Measurements from ENCODE around the gene ZBTB24.
"Not testable (repeated sequence)": the region's sequence is repeated elsewhere in the genome, so short reads cannot be mapped to it uniquely, and the experiment has no call there.

Gene ZBTB24

GRCh38 chr6:109482905-109483734 is at the start of gene ZBTB24:
Gene ZBTB24, minus strand, starts transcription at chr6:109483219. Its CDS starts 1,193 bp downstream, at chr6:109482026.
- in situ Hi-C loops (cut with MboI; ENCODE audit: low sequenced_read_pairs) = no loop called here

- in situ Hi-C loops (cut with MboI; ENCODE audit: low sequenced_read_pairs) = no loop called here
Measured at GRCh38 chr6:109531446-109531845, 48.4 kb upstream of the ZBTB24 start.

DNA sequence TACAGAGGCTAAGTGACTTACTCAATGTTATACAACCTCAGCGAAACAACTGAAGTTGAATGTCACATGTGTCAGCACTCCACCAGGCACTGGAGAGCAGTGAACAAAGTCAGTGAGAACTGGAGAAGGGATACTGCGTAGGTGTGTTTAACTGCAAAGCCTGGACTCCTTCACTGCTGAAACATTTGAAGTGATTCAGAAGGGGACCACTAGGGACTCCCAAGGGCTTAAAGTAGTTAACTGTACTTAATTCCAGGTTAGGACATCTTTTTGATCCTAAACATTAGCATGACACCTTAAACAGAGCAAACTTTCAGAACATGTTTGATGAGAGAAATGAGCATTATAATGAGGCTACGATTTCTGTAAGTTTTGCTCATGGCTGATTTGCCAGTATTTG is 45.0 kb upstream of the ZBTB24 start:
- in situ Hi-C loops (cut with MboI; ENCODE audit: low sequenced_read_pairs) = no loop called here

- in situ Hi-C loops (cut with MboI; ENCODE audit: low sequenced_read_pairs) = no loop called here
Measured at GRCh38 chr6:109526905-109527628, 44.0 kb upstream of the ZBTB24 start.

DNA sequence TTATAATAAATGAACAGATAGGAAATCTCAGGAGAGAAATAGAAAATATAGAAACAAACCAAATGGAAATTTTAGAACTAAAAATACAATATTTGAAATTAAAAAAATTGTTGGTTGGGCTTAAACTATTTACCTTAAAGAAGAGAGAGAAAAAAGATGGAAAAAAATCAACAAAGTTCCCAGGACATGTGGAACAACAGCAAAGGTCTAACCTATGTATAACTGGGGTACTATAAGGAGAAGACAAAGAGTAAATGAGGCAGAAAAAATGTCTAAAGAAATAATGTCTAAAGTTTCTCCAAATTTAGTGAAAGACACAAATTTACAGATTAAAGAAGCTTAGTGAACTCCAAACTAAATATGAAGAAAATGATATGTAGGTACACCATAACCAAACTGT is 41.1 kb upstream of the ZBTB24 start:
- in situ Hi-C loops (cut with MboI; ENCODE audit: low sequenced_read_pairs) = no loop called here

- in situ Hi-C loops (cut with MboI; ENCODE audit: low sequenced_read_pairs) = no loop called here
Measured at GRCh38 chr6:109523478-109523877, 40.5 kb upstream of the ZBTB24 start.

GRCh38 chr6:109521080-109521479 is 38.1 kb upstream of the ZBTB24 start:
- in situ Hi-C loops (cut with MboI; ENCODE audit: low sequenced_read_pairs) = no loop called here

DNA sequence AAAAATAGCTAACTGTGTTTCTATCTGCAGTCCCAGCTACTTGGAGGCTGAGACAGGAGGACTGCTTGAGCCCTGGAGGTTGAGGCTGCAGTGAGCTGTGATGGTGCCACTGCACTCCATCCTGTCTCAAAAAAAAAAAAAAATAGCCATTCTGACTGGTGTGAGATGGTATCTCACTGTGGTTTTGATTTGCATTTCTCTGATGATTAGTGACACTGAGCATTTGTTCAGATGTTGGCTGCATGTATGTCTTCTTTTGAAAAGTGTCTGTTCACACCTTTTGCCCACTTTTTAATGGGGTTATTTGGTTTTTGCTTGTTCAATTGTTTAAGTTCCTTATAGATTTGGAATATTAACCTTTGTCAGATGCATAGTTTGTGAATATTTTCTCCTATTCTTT is 36.6 kb upstream of the ZBTB24 start:
- in situ Hi-C loops (cut with MboI; ENCODE audit: low sequenced_read_pairs) = not testable (repeated sequence)

GRCh38 chr6:109516929-109517328 is 33.9 kb upstream of the ZBTB24 start:
- in situ Hi-C loops (cut with MboI; ENCODE audit: low sequenced_read_pairs) = no loop called here

- in situ Hi-C loops (cut with MboI; ENCODE audit: low sequenced_read_pairs) = no loop called here
Measured at GRCh38 chr6:109515781-109516409, 32.9 kb upstream of the ZBTB24 start.

DNA sequence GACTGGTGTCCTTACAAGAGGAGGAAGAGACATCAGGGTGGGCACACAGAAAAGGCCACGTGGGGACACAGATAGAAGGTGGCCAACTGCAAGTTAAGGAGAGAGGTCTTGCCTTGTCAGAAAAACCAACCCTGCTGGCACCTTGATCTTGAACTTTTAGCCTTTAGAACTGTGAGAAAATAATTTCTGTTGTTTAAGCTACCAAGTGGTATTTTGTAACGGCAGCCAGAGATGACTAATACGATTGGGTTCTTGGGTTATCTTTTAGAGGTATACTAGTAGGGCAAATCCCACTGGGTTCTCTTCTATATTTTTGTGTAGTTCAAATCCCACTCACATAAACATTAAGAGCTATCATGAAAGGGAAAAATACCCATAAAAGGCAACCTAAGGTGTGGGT is 31.9 kb upstream of the ZBTB24 start:
- in situ Hi-C loops (cut with MboI; ENCODE audit: low sequenced_read_pairs) = no loop called here

GRCh38 chr6:109513571-109514071 is 30.6 kb upstream of the ZBTB24 start:
- in situ Hi-C loops (cut with MboI; ENCODE audit: low sequenced_read_pairs) = no loop called here

DNA sequence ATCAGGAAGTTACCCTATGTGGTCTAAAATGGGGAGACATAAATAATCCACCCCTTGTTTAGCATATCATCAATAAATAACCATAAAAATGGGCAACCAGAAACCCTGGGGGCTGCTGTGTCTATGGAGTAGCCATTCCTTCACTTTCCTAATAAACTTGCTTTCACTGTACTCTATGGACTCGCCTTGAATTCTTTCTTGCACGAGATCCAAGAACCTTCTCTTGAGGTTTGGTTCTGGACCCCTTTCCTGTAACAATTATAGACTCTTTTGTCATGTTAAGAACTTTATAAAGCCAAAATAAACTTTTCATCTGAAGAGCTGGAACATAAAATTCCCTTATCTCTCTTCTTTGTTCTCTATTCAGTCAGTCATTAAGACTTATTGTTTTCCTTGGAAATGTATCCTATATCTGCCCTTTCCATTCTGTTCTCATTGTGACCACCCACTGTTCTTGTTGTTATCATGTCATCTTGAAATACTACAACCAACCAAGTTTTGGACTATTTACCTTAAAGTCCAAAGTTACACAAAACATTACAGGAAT is 29.3 kb upstream of the ZBTB24 start:
- in situ Hi-C loops (cut with MboI; ENCODE audit: low sequenced_read_pairs) = no loop called here

DNA sequence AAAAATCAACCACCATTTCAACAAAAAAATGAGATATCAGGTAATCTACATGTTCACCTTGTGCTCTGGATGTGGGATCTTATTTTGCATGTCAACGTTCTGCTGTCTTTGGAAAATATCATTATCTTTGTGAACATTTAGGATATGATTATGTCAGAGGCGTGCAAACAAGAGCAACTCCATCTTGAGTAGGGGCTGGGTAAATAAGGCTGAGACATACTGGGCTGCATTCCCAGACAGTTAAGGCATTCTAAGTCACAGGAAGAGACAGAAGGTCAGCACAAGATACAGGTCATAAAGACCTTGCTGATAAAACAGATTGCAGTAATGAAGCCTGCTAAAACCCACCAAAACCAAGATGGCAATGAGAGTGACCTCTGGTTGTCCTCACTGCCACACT is 28.8 kb upstream of the ZBTB24 start:
- in situ Hi-C loops (cut with MboI; ENCODE audit: low sequenced_read_pairs) = no loop called here

DNA sequence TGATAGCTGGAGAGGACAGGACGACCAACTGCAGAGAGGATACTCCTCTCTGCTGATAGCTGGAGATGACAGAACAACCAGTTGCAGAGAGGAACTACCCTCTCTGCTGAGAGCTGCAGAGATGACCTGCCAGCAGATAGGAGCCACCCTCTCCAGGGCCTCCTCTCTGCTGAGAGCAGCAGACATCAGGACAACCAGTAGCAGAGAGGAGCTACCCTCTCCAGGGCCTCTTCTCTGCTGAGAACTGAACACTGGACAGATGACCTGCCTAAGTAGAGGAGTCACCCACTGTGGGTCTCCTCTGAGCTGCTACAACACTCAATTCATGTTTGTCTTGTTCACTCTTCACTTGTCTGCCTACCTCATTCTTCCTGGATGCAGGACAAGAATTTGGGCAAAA is 27.3 kb upstream of the ZBTB24 start:
- in situ Hi-C loops (cut with MboI; ENCODE audit: low sequenced_read_pairs) = no loop called here

GRCh38 chr6:109508166-109508860 is 25.3 kb upstream of the ZBTB24 start:
- in situ Hi-C loops (cut with MboI; ENCODE audit: low sequenced_read_pairs) = no loop called here

- in situ Hi-C loops (cut with MboI; ENCODE audit: low sequenced_read_pairs) = no loop called here
Measured at GRCh38 chr6:109507490-109508072, 24.6 kb upstream of the ZBTB24 start.

DNA sequence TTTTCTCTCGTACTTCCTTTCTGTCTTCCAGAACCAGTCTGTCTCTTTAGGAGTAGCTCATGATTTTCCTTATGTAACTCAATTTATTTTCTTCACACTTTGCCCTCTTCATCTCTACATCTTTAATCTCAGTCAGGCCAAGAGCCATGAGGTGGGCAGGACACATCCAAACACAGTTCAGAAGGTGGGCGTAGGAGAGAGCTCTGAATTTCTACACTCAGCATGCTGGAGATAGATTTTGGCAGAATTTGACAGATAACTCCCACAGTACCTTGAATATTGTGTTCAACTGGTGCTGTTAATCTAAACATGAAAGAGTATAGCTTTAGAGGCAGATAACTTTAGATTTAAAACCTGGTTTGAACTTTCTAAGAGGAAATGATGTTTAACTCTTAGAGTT is 23.8 kb upstream of the ZBTB24 start:
- in situ Hi-C loops (cut with MboI; ENCODE audit: low sequenced_read_pairs) = no loop called here

- in situ Hi-C loops (cut with MboI; ENCODE audit: low sequenced_read_pairs) = no loop called here
Measured at GRCh38 chr6:109506314-109506713, 23.3 kb upstream of the ZBTB24 start.
